PFSK-1 (cell line): ENCODE results near the gene APBB2.

Experiments used
- POLR2AphosphoS5 ChIP-seq: IDR thresholded peaks from 2 replicates; pipeline ENCODE4 v1.6.1; 2012; ENCODE audit warnings: low read depth, mild to moderate bottlenecking, control low read depth, low read length, moderate library complexity
- REST ChIP-seq, 2 experiments: IDR thresholded peaks; 2 replicates each; pipeline versions ENCODE4 v1.6.1 to v1.8.0; 2011 to 2012; ENCODE audit warnings: low read depth in 2 of 2, low read length in 2 of 2, control low read depth in 1 of 2, inconsistent platforms in 1 of 2, mild to moderate bottlenecking in 1 of 2, moderate library complexity in 1 of 2; ENCODE audit not compliant: insufficient read depth in 1 of 2

DNA sequence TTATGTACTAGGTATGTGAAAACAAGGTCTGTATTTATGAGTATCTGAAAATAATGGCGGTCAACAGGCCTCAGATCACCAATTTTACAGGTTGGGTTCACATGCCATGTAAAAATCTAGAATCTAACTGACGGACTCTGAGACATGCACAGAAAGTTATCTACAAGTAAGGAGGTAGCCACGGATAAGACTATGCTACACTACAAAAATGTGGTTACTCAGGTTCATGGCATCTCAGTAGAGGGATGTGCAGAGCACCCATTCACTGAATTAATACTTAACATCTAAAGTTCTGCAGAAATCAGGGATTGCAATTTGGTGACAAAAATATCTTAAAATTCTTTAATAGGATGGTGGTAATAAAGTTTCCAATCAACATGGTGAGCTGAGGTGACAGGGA, 155.9 kb downstream of the APBB2 start:
- TF ChIP-seq REST (IDR thresholded peaks at IDR 0.05; ENCODE audit: insufficient read depth in 1 of 2, low read depth in 2 of 2, low read length in 2 of 2) (no peak), POLR2AphosphoS5 (no peak)
